ENCODE data around the gene PBX1.

GRCh38 chr1:164569241-164569640, 10.3 kb downstream of the PBX1 start:
- TF ChIP-seq POLR2AphosphoS5 (IDR thresholded peaks at IDR 0.05; ENCODE audit: low read depth, low read length) (no peak), TAF1 (IDR thresholded peaks at IDR 0.05; ENCODE audit: low read depth, low read length) (no peak), POLR2A (IDR thresholded peaks at IDR 0.05; ENCODE audit: low read depth, low read length) (no peak), SPI1 (IDR thresholded peaks at IDR 0.05; ENCODE audit: low read depth, low read length) (no peak), PAX5 (IDR thresholded peaks at IDR 0.05; ENCODE audit: insufficient read depth, low read length, severe bottlenecking) (no peak), POU2F2 (IDR thresholded peaks at IDR 0.05; ENCODE audit: low read depth, low read length) (no peak)

All from GM12891 (cell line).